Panc1 (cell line): ENCODE data around the gene PIGU. TPM values are rescaled to one million over a fixed set of nuclear protein-coding genes. Genes with fewer than 3 reads are reported as not detected.

Experiments
- ATAC-seq: fragments of 200-7000 bp; cut with Tn5 transposase; 2 replicates; pipeline ENCODE4 v1.9.1; 2020; ENCODE audit warnings: mild to moderate bottlenecking, moderate library complexity
- BruUV-seq: library from RNA; stranded (reverse); fragments of 400-500 nt; replicated peaks from 2 replicates; lab custom pipeline; 2021; lab: Mats Ljungman, UMichigan
- CTCF ChIA-PET: fragments of 300-600 bp; sonication (Branson Sonifier 250); formaldehyde crosslinking; loops from one replicate; lab custom pipeline; 2022; ENCODE audit warnings: antibody characterized with exemption; lab: Charles Lee
- POLR2A ChIA-PET: fragments of 300-600 bp; sonication (Branson Sonifier 250); formaldehyde crosslinking; loops from one replicate; lab custom pipeline; 2022; ENCODE audit warnings: antibody characterized with exemption; lab: Charles Lee
- DNase-seq: peaks from one replicate; pipeline ENCODE4 v3.0.0-alpha.2; 2010; ENCODE audit warnings: low read depth, low spot score
- H3K27ac ChIP-seq: 2 replicates; pipeline ENCODE4 v1.5.1; 2011; ENCODE audit warnings: mild to moderate bottlenecking, low read length, inconsistent platforms
- H3K27me3 ChIP-seq: fragments of 200-500 bp; sonication (Bioruptor generic); 2 replicates; pipeline ENCODE4 v1.6.0; 2014; ENCODE audit warnings: low read length, inconsistent platforms; ENCODE audit not compliant: control insufficient read depth, insufficient read depth
- H3K36me3 ChIP-seq: fragments of 200-500 bp; sonication (Bioruptor generic); 2 replicates; pipeline ENCODE4 v1.5.1; 2014; ENCODE audit warnings: inconsistent platforms, mild to moderate bottlenecking, low read length, moderate library complexity; ENCODE audit not compliant: control insufficient read depth, insufficient read depth
- H3K4me1 ChIP-seq: 2 replicates; pipeline ENCODE4 v1.5.1; 2011; ENCODE audit warnings: inconsistent platforms, mild to moderate bottlenecking, low read length, moderate library complexity; ENCODE audit not compliant: control insufficient read depth, insufficient read depth
- H3K4me3 ChIP-seq, 2 experiments: 2 replicates each; pipeline ENCODE4 v1.5.1; 2011 to 2012; ENCODE audit warnings: low read depth in 2 of 2, low read length in 2 of 2, mild to moderate bottlenecking in 2 of 2, inconsistent platforms in 1 of 2, moderate library complexity in 1 of 2
- H3K9me3 ChIP-seq: fragments of 200-500 bp; sonication (Bioruptor generic); 2 replicates; pipeline ENCODE4 v1.5.1; 2014; ENCODE audit warnings: low read depth, mild to moderate bottlenecking, inconsistent platforms, low read length, moderate library complexity; ENCODE audit not compliant: control insufficient read depth, insufficient read depth
- CTCF ChIP-seq: fragments of 450-650 bp; IDR thresholded peaks from 2 replicates; pipeline ENCODE4 v1.5.1; 2017; ENCODE audit warnings: mild to moderate bottlenecking
- POLR2AphosphoS5 ChIP-seq: IDR thresholded peaks from 2 replicates; pipeline ENCODE4 v1.6.1; 2012; ENCODE audit warnings: mild to moderate bottlenecking, low read depth, low read length, moderate library complexity
- SIN3A ChIP-seq: IDR thresholded peaks from 2 replicates; pipeline ENCODE4 v1.6.1; 2012; ENCODE audit warnings: low read depth, mild to moderate bottlenecking, low read length, moderate library complexity, borderline replicate concordance; ENCODE audit not compliant: insufficient read depth
- TCF7L2 ChIP-seq: IDR thresholded peaks from 2 replicates; pipeline ENCODE4 v1.6.1; 2011; ENCODE audit warnings: mild to moderate bottlenecking, low read depth, low read length, inconsistent platforms
- in situ Hi-C: cut with HindIII; loops from 2 replicates; pipeline ENCODE4 v1.10.0; 2016; ENCODE audit warnings: low sequenced_read_pairs, low pct_unique_long_range_greater_than_20kb
- intact Hi-C: fragments of 100-400 bp; cut with micrococcal nuclease; formaldehyde crosslinking; loops from one replicate; pipeline ENCODE4 v1.10.0; 2022; ENCODE audit not compliant: unreplicated experiment
- total RNA-seq: library from RNA; stranded (reverse); gene quantifications from one replicate; pipeline ENCODE4 v1.2.1, GENCODE V29; 2021; ENCODE audit not compliant: unreplicated experiment
- TF ChIP-seq, protein P1 (sequence below), 2 experiments: IDR thresholded peaks; 2 replicates each; pipeline ENCODE4 v1.6.1; 2011 to 2012; ENCODE audit warnings: low read depth in 2 of 2, control low read depth in 1 of 2, low read length in 1 of 2, mild to moderate bottlenecking in 1 of 2, moderate library complexity in 1 of 2; ENCODE audit not compliant: insufficient read depth in 1 of 2

Gene PIGU
- total RNA-seq, 1 experiment from 2014 or later, result 22.9 TPM

DNA sequence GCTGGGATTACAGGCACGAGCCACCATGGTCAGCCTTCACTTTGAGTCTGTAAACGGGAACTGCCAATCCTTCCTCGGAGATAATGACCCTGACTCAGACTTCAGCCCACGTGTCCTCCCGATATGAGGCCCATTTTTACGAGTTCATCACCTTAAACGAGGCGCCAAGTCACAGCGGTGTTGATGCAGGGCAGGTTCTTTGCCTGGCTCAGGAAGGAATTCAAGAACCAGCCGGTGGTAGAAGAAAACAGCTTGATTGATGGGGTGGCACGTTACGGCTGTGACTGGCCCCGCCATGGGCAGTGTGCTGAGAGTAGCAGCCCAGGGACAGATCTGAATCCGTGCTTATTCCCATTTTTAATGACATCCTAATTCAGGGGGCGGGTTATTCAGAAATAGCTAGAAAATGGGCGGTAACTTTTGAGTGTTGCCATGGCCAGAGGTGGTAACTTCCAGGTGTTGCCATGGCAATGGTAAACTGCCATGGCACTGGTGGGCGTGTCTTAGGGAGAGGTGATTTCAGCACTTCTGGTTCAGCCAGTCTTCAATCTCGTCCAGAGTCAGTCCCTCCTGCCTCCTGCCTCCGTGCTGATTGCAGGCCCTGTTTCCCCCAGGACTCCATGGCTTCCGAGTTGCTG lies 127.5 kb downstream of the PIGU start:
- no peak overlapping the region for H3K27ac ChIP-seq

GRCh38 chr20:34547844-34548613 lies 128.9 kb downstream of the PIGU start:
- POLR2A ChIA-PET, result interaction anchor here (0.6 kb wide), 1 partner anchor 113 kb away, joined by 3 read pairs; no protein-coding TSS in a partner anchor
- intact Hi-C loops, result no loop called here
- CTCF ChIA-PET, result no interaction called here
- Histone ChIP-seq H3K4me3 (no peak overlapping the region), H3K4me1 (no peaks in the 10 kb centered on the region), H3K27ac (no peak overlapping the region), H3K9me3 (no peaks in the 10 kb centered on the region), H3K27me3 (no peaks in the 10 kb centered on the region), H3K36me3 (no peaks in the 10 kb centered on the region)
- in situ Hi-C loops, result no loop called here
- no peak for ATAC-seq
- TF ChIP-seq, protein P1, sequence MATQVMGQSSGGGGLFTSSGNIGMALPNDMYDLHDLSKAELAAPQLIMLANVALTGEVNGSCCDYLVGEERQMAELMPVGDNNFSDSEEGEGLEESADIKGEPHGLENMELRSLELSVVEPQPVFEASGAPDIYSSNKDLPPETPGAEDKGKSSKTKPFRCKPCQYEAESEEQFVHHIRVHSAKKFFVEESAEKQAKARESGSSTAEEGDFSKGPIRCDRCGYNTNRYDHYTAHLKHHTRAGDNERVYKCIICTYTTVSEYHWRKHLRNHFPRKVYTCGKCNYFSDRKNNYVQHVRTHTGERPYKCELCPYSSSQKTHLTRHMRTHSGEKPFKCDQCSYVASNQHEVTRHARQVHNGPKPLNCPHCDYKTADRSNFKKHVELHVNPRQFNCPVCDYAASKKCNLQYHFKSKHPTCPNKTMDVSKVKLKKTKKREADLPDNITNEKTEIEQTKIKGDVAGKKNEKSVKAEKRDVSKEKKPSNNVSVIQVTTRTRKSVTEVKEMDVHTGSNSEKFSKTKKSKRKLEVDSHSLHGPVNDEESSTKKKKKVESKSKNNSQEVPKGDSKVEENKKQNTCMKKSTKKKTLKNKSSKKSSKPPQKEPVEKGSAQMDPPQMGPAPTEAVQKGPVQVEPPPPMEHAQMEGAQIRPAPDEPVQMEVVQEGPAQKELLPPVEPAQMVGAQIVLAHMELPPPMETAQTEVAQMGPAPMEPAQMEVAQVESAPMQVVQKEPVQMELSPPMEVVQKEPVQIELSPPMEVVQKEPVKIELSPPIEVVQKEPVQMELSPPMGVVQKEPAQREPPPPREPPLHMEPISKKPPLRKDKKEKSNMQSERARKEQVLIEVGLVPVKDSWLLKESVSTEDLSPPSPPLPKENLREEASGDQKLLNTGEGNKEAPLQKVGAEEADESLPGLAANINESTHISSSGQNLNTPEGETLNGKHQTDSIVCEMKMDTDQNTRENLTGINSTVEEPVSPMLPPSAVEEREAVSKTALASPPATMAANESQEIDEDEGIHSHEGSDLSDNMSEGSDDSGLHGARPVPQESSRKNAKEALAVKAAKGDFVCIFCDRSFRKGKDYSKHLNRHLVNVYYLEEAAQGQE (IDR thresholded peaks at IDR 0.05; ENCODE audit: insufficient read depth in 1 of 2, low read depth in 2 of 2, low read length in 1 of 2), result no peak
- TF ChIP-seq CTCF (no peak), SIN3A (no peak), TCF7L2 (no peak), POLR2AphosphoS5 (no peak)
- no peak for DNase-seq
- no TSS peak for BruUV-seq

More for the DNA sequence above, 127.5 kb downstream of the PIGU start:
- no TSS peak for BruUV-seq
- in situ Hi-C loops, result no loop called here
- ChIA-PET POLR2A (interaction anchor here (0.6 kb wide), 1 partner anchor 137 kb away, joined by 10 read pairs; no protein-coding TSS in a partner anchor), CTCF (no interaction called here)
- no peaks in the 10 kb centered on the region for H3K27me3 ChIP-seq
- no peaks in the 10 kb centered on the region for H3K9me3 ChIP-seq
- intact Hi-C loops, result no loop called here
- no peak for DNase-seq
- H3K4me3 ChIP-seq, result no peak overlapping the region
- ATAC-seq, result no peak; the same call in 1 of the 2 replicates
- H3K36me3 ChIP-seq, result no peaks in the 10 kb centered on the region
- no peaks in the 10 kb centered on the region for H3K4me1 ChIP-seq
- TF ChIP-seq, protein P1 (IDR thresholded peaks at IDR 0.05; ENCODE audit: insufficient read depth in 1 of 2, low read depth in 2 of 2, low read length in 1 of 2), result no peak
- TF ChIP-seq POLR2AphosphoS5 (no peak), TCF7L2 (no peak), SIN3A (no peak), CTCF (no peak)
